GM18505 (cell line): ENCODE results near the gene FAM171A2.
A peak's percentile ranks its signal among the peaks of the same experiment; 100 is the strongest.
"Not testable (repeated sequence)": the region's sequence is repeated elsewhere in the genome, so short reads cannot be mapped to it uniquely, and the experiment has no call there.

Experiments
- ATAC-seq: cut with Tn5 transposase; IDR thresholded peaks from one replicate; pipeline ENCODE4 v1.9.1; 2021; ENCODE audit not compliant: unreplicated experiment
- POLR2A ChIP-seq: IDR thresholded peaks from 4 replicates; pipeline ENCODE4 v1.6.1; 2011; ENCODE audit warnings: borderline replicate concordance; ENCODE audit not compliant: insufficient read depth, insufficient read length; ENCODE audit errors: extremely low read depth

FAM171A2 gene

GRCh38 chr17:44363613-44364159, at the start of gene FAM171A2:
FAM171A2 (minus strand) TSS chr17:44363853; CDS start chr17:44363714, 139 bp downstream.
- peak; percentile 69 for ATAC-seq
- no peak for TF ChIP-seq POLR2A

GRCh38 chr17:44409309-44410028, 45.8 kb upstream of the FAM171A2 start:
- TF ChIP-seq POLR2A: no peak
- no peak for ATAC-seq

- peak; percentile 50 for ATAC-seq
- no peak for TF ChIP-seq POLR2A
These were observed 45.1 kb upstream of the FAM171A2 start for GRCh38 chr17:44408786-44409185.

GRCh38 chr17:44402564-44403172, 39.0 kb upstream of the FAM171A2 start:
- no peak for TF ChIP-seq POLR2A
- ATAC-seq: no peak

GRCh38 chr17:44400226-44400847, 36.7 kb upstream of the FAM171A2 start:
- no peak for ATAC-seq
- TF ChIP-seq POLR2A: no peak

- no peak for TF ChIP-seq POLR2A
- no peak for ATAC-seq
These were observed 35.3 kb upstream of the FAM171A2 start for GRCh38 chr17:44398692-44399691.

GRCh38 chr17:44397479-44398440, 34.1 kb upstream of the FAM171A2 start:
- no peak for TF ChIP-seq POLR2A
- no peak for ATAC-seq

GRCh38 chr17:44396946-44397345, 33.3 kb upstream of the FAM171A2 start:
- no peak for ATAC-seq
- no peak for TF ChIP-seq POLR2A

GRCh38 chr17:44394833-44395232, 31.2 kb upstream of the FAM171A2 start:
- TF ChIP-seq POLR2A: no peak
- no peak for ATAC-seq

GRCh38 chr17:44394112-44394511, 30.5 kb upstream of the FAM171A2 start:
- ATAC-seq: not testable (repeated sequence)

GRCh38 chr17:44390250-44390870, 26.7 kb upstream of the FAM171A2 start:
- ATAC-seq: no peak
- TF ChIP-seq POLR2A: no peak

GRCh38 chr17:44389723-44390202, 26.1 kb upstream of the FAM171A2 start:
- no peak for ATAC-seq
- TF ChIP-seq POLR2A: no peak

- no peak for TF ChIP-seq POLR2A
- no peak for ATAC-seq
These were observed 25.6 kb upstream of the FAM171A2 start, which contains the start of gene ITGA2B for GRCh38 chr17:44389281-44389680. ITGA2B (minus strand) TSS chr17:44389649; CDS start chr17:44389473, 176 bp downstream.
